HuH-7 (cell line): ENCODE data around the gene KIAA0825.
A peak's percentile ranks its signal among the peaks of the same experiment; 100 is the strongest.

Experiments
- DNase-seq: peaks from one replicate; pipeline ENCODE4 v3.0.0; 2011; ENCODE audit warnings: low spot score

The KIAA0825 gene

GRCh38 chr5:94243612-94244011 is 374.8 kb downstream of the KIAA0825 start:
- DNase-seq = no peak

GRCh38 chr5:94240993-94241651 is 377.3 kb downstream of the KIAA0825 start:
- no peak for DNase-seq

- no peak for DNase-seq
Measured at GRCh38 chr5:94240596-94240992, 377.8 kb downstream of the KIAA0825 start.

- no peak for DNase-seq
Measured at GRCh38 chr5:94240134-94240533, 378.3 kb downstream of the KIAA0825 start.

GRCh38 chr5:94239266-94239665 is 379.1 kb downstream of the KIAA0825 start:
- DNase-seq = no peak

- no peak for DNase-seq
Measured at GRCh38 chr5:94234987-94235386, 383.4 kb downstream of the KIAA0825 start.

- DNase-seq = no peak
Measured at GRCh38 chr5:94228791-94229190, 389.6 kb downstream of the KIAA0825 start.

- no peak for DNase-seq
Measured at GRCh38 chr5:94223235-94223634, 395.2 kb downstream of the KIAA0825 start.

- no peak for DNase-seq
Measured at GRCh38 chr5:94218374-94218773, 400.0 kb downstream of the KIAA0825 start.

GRCh38 chr5:94217745-94218144 is 400.7 kb downstream of the KIAA0825 start:
- no peak for DNase-seq

GRCh38 chr5:94217216-94217615 is 401.2 kb downstream of the KIAA0825 start:
- no peak for DNase-seq

- DNase-seq = no peak
Measured at GRCh38 chr5:94212476-94212875, 405.9 kb downstream of the KIAA0825 start.

GRCh38 chr5:94209774-94210355 is 408.5 kb downstream of the KIAA0825 start:
- DNase-seq = no peak

- no peak for DNase-seq
Measured at GRCh38 chr5:94209272-94209671, 409.1 kb downstream of the KIAA0825 start.

GRCh38 chr5:94199566-94199965 is 418.8 kb downstream of the KIAA0825 start:
- no peak for DNase-seq

GRCh38 chr5:94197970-94198369 is 420.4 kb downstream of the KIAA0825 start:
- no peak for DNase-seq

GRCh38 chr5:94196953-94197352 is 421.5 kb downstream of the KIAA0825 start:
- DNase-seq = no peak

GRCh38 chr5:94192658-94193391 is 425.6 kb downstream of the KIAA0825 start:
- no peak for DNase-seq

- no peak for DNase-seq
Measured at GRCh38 chr5:94191604-94192003, 426.8 kb downstream of the KIAA0825 start.

- no peak for DNase-seq
Measured at GRCh38 chr5:94188725-94189124, 429.7 kb downstream of the KIAA0825 start.

- no peak for DNase-seq
Measured at GRCh38 chr5:94184870-94185269, 433.5 kb downstream of the KIAA0825 start.

GRCh38 chr5:94181895-94182294 is 436.5 kb downstream of the KIAA0825 start:
- peak; percentile 26 for DNase-seq

- DNase-seq = no peak
Measured at GRCh38 chr5:94180761-94181160, 437.6 kb downstream of the KIAA0825 start.
